ENCODE measurements around the gene KCNJ10.

- TF ChIP-seq CTCF (conservative IDR thresholded peaks at IDR 0.05 in 1 of 2, IDR thresholded peaks at IDR 0.05 in 1 of 2; ENCODE audit: extremely low read depth in 1 of 2, insufficient read depth in 1 of 2, low read depth in 1 of 2, low read length in 2 of 2): no peak
- no peak for TF ChIP-seq EZH2 (IDR thresholded peaks at IDR 0.05; ENCODE audit: borderline replicate concordance, low read length)
Observed at GRCh38 chr1:160086456-160086892, 16.5 kb upstream of the KCNJ10 start.
